H9 (cell line): ENCODE measurements around the gene BLNK. TPM values are rescaled to one million over a fixed set of nuclear protein-coding genes. Genes with fewer than 3 reads are reported as not detected.

Source experiments
- DNase-seq: peaks from one replicate; pipeline ENCODE4 v3.0.0-alpha.2; 2017
- H2AFZ ChIP-seq: one replicate; pipeline ENCODE4 v1.6.1; 2013; ENCODE audit warnings: mild to moderate bottlenecking, low read length, control low read depth, moderate library complexity
- H2AK5ac ChIP-seq: 2 replicates; pipeline ENCODE4 v1.6.1; 2013; ENCODE audit warnings: low read length, control low read depth, mixed read lengths; ENCODE audit not compliant: insufficient read length
- H2BK120ac ChIP-seq: one replicate; pipeline ENCODE4 v1.6.1; 2013; ENCODE audit warnings: low read depth, mild to moderate bottlenecking, low read length, control low read depth, inconsistent platforms; ENCODE audit not compliant: poor library complexity, severe bottlenecking
- H2BK12ac ChIP-seq: 2 replicates; pipeline ENCODE4 v1.6.1; 2013; ENCODE audit warnings: low read length, control low read depth, mixed read lengths, low read depth; ENCODE audit not compliant: insufficient read length
- H2BK15ac ChIP-seq: 2 replicates; pipeline ENCODE4 v1.6.1; 2013; ENCODE audit warnings: low read depth, low read length, control low read depth
- H2BK20ac ChIP-seq: one replicate; pipeline ENCODE4 v1.6.1; 2013; ENCODE audit warnings: low read depth, mild to moderate bottlenecking, low read length, control low read depth, inconsistent platforms; ENCODE audit not compliant: poor library complexity, severe bottlenecking
- H2BK5ac ChIP-seq: 2 replicates; pipeline ENCODE4 v1.6.1; 2013; ENCODE audit warnings: low read length, control low read depth, mixed read lengths; ENCODE audit not compliant: insufficient read length
- H3K14ac ChIP-seq: 2 replicates; pipeline ENCODE4 v1.6.1; 2013; ENCODE audit warnings: low read length, control low read depth; ENCODE audit not compliant: insufficient read depth
- H3K18ac ChIP-seq: 2 replicates; pipeline ENCODE4 v1.6.1; 2013; ENCODE audit warnings: low read depth, mild to moderate bottlenecking, mixed read lengths, low read length, control low read depth; ENCODE audit not compliant: insufficient read length
- H3K23ac ChIP-seq: 2 replicates; pipeline ENCODE4 v1.6.1; 2013; ENCODE audit warnings: low read length, control low read depth, mixed read lengths, low read depth; ENCODE audit not compliant: insufficient read length
- H3K23me2 ChIP-seq: 2 replicates; pipeline ENCODE4 v1.6.1; 2013; ENCODE audit warnings: low read depth, mild to moderate bottlenecking, mixed read lengths, low read length, control low read depth; ENCODE audit not compliant: insufficient read length, poor library complexity, severe bottlenecking
- H3K27ac ChIP-seq: 2 replicates; pipeline ENCODE4 v1.5.1; 2013; ENCODE audit warnings: low read length, control low read depth, mixed read lengths, low read depth; ENCODE audit not compliant: insufficient read length
- H3K27me3 ChIP-seq: 2 replicates; pipeline ENCODE4 v1.6.1; 2013; ENCODE audit warnings: low read length, control low read depth, inconsistent platforms; ENCODE audit not compliant: insufficient read depth
- H3K4ac ChIP-seq: 2 replicates; pipeline ENCODE4 v1.6.1; 2013; ENCODE audit warnings: low read depth, mild to moderate bottlenecking, control low read depth, inconsistent platforms, low read length, moderate library complexity
- H3K4me1 ChIP-seq: 2 replicates; pipeline ENCODE4 v1.6.1; 2013; ENCODE audit warnings: low read length, control low read depth, inconsistent platforms; ENCODE audit not compliant: insufficient read depth
- H3K4me2 ChIP-seq: 2 replicates; pipeline ENCODE4 v1.6.1; 2013; ENCODE audit warnings: low read length, control low read depth, mixed read lengths; ENCODE audit not compliant: insufficient read length, insufficient read depth
- H3K56ac ChIP-seq: 2 replicates; pipeline ENCODE4 v1.6.1; 2013; ENCODE audit warnings: low read depth, mild to moderate bottlenecking, mixed read lengths, low read length, control low read depth; ENCODE audit not compliant: insufficient read length
- H3K79me1 ChIP-seq: 2 replicates; pipeline ENCODE4 v1.6.1; 2013; ENCODE audit warnings: low read depth, mild to moderate bottlenecking, moderate library complexity, low read length, control low read depth, inconsistent platforms; ENCODE audit not compliant: insufficient read depth, poor library complexity, severe bottlenecking
- H3K79me2 ChIP-seq: 2 replicates; pipeline ENCODE4 v1.6.1; 2013; ENCODE audit warnings: low read length, control low read depth, inconsistent platforms; ENCODE audit not compliant: insufficient read depth
- H3K9ac ChIP-seq: 2 replicates; pipeline ENCODE4 v1.6.1; 2013; ENCODE audit warnings: low read length, control low read depth, mixed read lengths; ENCODE audit not compliant: insufficient read length; ENCODE audit errors: extremely low read depth
- H3K9me3 ChIP-seq: one replicate; pipeline ENCODE4 v1.6.1; 2013; ENCODE audit warnings: low read depth, low read length, inconsistent platforms; ENCODE audit not compliant: control insufficient read depth
- H3T11ph ChIP-seq: one replicate; pipeline ENCODE4 v1.6.1; 2013; ENCODE audit warnings: mild to moderate bottlenecking, low read length, control low read depth, inconsistent platforms
- H4K20me1 ChIP-seq: one replicate; pipeline ENCODE4 v1.6.1; 2013; ENCODE audit not compliant: control insufficient read depth, insufficient read length, insufficient read depth
- H4K5ac ChIP-seq: 2 replicates; pipeline ENCODE4 v1.6.1; 2013; ENCODE audit warnings: low read depth, mild to moderate bottlenecking, mixed read lengths, low read length, control low read depth; ENCODE audit not compliant: insufficient read length
- H4K8ac ChIP-seq: replicated peaks from 2 replicates; pipeline ENCODE4 v1.6.1; 2013; ENCODE audit warnings: low read length, control low read depth, mixed read lengths, low read depth; ENCODE audit not compliant: insufficient read length
- H4K91ac ChIP-seq: 2 replicates; pipeline ENCODE4 v1.6.1; 2013; ENCODE audit warnings: low read depth, mild to moderate bottlenecking, moderate library complexity, mixed read lengths, low read length, control low read depth; ENCODE audit not compliant: insufficient read length
- H3K27ac Mint-ChIP-seq, 3 experiments: 2 replicates in 2 of 3; 3 replicates in 1 of 3; pipeline ENCODE4 v1.8.0; 2020 to 2021; ENCODE audit warnings: mixed read lengths in 3 of 3, mild to moderate bottlenecking in 1 of 3, moderate library complexity in 1 of 3
- H3K27me3 Mint-ChIP-seq: 2 replicates; pipeline ENCODE4 v1.8.0; 2021; ENCODE audit warnings: low read depth, mild to moderate bottlenecking, moderate library complexity, mixed read lengths
- H3K36me3 Mint-ChIP-seq, 3 experiments: 2 replicates in 2 of 3; 3 replicates in 1 of 3; pipeline ENCODE4 v1.8.0; 2020 to 2021; ENCODE audit warnings: low read depth in 3 of 3, mixed read lengths in 3 of 3; ENCODE audit not compliant: insufficient read depth in 1 of 3
- H3K4me1 Mint-ChIP-seq, 2 experiments: 2 replicates each; pipeline ENCODE4 v1.8.0; 2020; ENCODE audit warnings: mixed read lengths in 2 of 2
- H3K4me3 Mint-ChIP-seq, 2 experiments: 2 replicates in 1 of 2; 3 replicates in 1 of 2; pipeline ENCODE4 v1.8.0; 2020 to 2021; ENCODE audit warnings: mild to moderate bottlenecking in 2 of 2, mixed read lengths in 2 of 2, moderate library complexity in 1 of 2
- H3K9me3 Mint-ChIP-seq, 2 experiments: 2 replicates in 1 of 2; 3 replicates in 1 of 2; pipeline ENCODE4 v1.8.0; 2020; ENCODE audit warnings: mild to moderate bottlenecking in 2 of 2, mixed read lengths in 2 of 2, moderate library complexity in 1 of 2
- CTCF ChIP-seq: fragments of 200-600 bp; sonication (generic); conservative IDR thresholded peaks from 3 replicates; pipeline ENCODE4 v1.8.0; 2021; ENCODE audit warnings: antibody characterized with exemption, mild to moderate bottlenecking
- WGBS: extraction: QIAGEN DNeasy Blood & Tissue Kit; methylation state at CpG from one replicate; pipeline ENCODE4 v1.1.7; 2013; ENCODE audit warnings: missing lambda C conversion rate, low lambda C conversion rate, mixed read lengths; ENCODE audit not compliant: insufficient read length; ENCODE audit errors: extremely low coverage; 5-methylcytosine and 5-hydroxymethylcytosine counted together
- total RNA-seq: library from RNA; stranded (reverse); gene quantifications from 2 replicates; pipeline ENCODE4 v1.2.1, GENCODE V29; 2021

Gene BLNK
- total RNA-seq, 1 experiment from 2014 or later = not detected

GRCh38 chr10:96269438-96270300, 1.7 kb downstream of the BLNK start:
- Histone ChIP-seq H3K4me2 (no peak overlapping the region), H3K23ac (no peak overlapping the region), H2BK15ac (no peak overlapping the region), H3T11ph (no peak overlapping the region), H3K18ac (no peak overlapping the region), H3K56ac (no peak overlapping the region), H3K79me1 (no peaks in the 10 kb centered on the region), H4K8ac (no peak overlapping the region), H3K4ac (no peak overlapping the region), H3K9me3 (no peaks in the 10 kb centered on the region), H2BK5ac (no peak overlapping the region), H2AK5ac (no peak overlapping the region), H3K27ac (no peak overlapping the region), H4K5ac (no peak overlapping the region), H2BK12ac (no peak overlapping the region), H3K9ac (no peak overlapping the region), H3K23me2 (no peaks in the 10 kb centered on the region), H2BK120ac (no peak overlapping the region), H2BK20ac (no peak overlapping the region), H2AFZ (no peak overlapping the region), H4K91ac (no peak overlapping the region), H3K4me1 (no peaks in the 10 kb centered on the region), H3K79me2 (no peaks in the 10 kb centered on the region), H3K14ac (no peak overlapping the region), H3K27me3 (no peaks in the 10 kb centered on the region), H4K20me1 (no peaks in the 10 kb centered on the region)
- no peak for DNase-seq
- no peaks in the 10 kb centered on the region for H3K36me3 Mint-ChIP-seq
- H3K4me3 Mint-ChIP-seq = no peak overlapping the region
- peaks cover 1% of the 10 kb centered on the region for H3K27me3 Mint-ChIP-seq
- H3K9me3 Mint-ChIP-seq = no peaks in the 10 kb centered on the region
- H3K4me1 Mint-ChIP-seq = peaks cover 3 to 8% of the 10 kb centered on the region in 2 experiments; a peak in 3 of 4 replicates
- H3K27ac Mint-ChIP-seq = no peak overlapping the region
- no CpG with 5 or more reads among the region's 6 CpGs for WGBS
- no peak for TF ChIP-seq CTCF
